Urothelium cell line (cell line): Measurements from ENCODE around the gene WDR76.
"Not testable (repeated sequence)": the region's sequence is repeated elsewhere in the genome, so short reads cannot be mapped to it uniquely, and the experiment has no call there.

Experiments used
- DNase-seq: peaks from one replicate; pipeline ENCODE4 v3.0.0; 2011; ENCODE audit warnings: low spot score, mixed read lengths
- FAIRE-seq: peaks from 2 replicates; lab custom pipeline; 2011; peaks lifted over from hg19 to GRCh38; lab: Jason Lieb, UNC

WDR76 gene

DNA sequence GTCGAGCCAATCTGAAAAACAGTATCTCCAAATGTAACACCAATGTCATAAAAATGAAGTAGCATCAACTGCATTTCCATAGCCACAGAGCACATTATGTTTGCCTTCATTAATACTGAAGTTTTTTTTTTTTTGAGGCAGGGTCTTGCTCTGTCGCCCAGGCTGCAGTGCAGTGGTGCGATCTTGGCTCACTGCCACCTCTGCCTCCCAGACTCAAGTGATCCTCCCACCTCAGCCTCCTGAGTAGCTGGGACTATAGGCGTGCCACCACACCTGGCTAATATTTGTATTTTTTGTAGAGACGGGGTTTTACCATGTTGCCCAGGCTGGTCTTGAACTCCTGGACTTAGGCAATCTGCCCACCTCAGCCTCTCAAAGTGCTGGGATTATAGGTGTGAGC lies 11.7 kb upstream of the WDR76 start:
- not testable (repeated sequence) for FAIRE-seq, DNase-seq

GRCh38 chr15:43821505-43821904 lies 5.3 kb upstream of the WDR76 start:
- no peak for DNase-seq
- no peak for FAIRE-seq

- peak; percentile 97 for DNase-seq
- peak; percentile 77 for FAIRE-seq
These were observed 2.2 kb upstream of the WDR76 start, which contains the start of gene MFAP1 for GRCh38 chr15:43824302-43825246. Gene MFAP1 (minus strand): TSS chr15:43824690. CDS start chr15:43824569, 121 bp downstream.

GRCh38 chr15:43825305-43825704 lies 1.5 kb upstream of the WDR76 start:
- DNase-seq, FAIRE-seq: not testable (repeated sequence)

DNA sequence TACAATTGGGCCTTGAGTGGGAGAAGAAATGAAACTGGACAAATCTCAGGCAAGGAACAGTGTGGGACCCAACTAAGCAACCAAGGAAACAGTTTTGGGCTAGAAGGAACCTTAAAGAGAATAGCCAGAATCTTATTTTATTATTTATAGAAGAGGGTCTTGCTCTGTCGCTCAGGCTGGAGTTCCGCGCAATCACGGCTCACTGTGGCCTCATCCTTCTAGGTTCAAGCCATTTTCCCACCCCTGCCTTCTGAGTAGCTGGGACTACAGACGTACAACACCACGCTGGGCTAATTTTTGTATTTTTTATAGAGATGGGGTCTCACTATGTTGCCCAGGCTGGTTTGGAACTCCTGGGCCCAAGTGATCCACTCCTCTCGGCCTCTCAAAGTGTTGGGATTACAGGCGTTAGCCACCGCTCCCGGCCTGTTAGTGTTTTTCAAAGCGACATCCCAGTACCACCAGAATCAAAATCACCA lies 734 bp upstream of the WDR76 start:
- FAIRE-seq, result no peak
- DNase-seq, result no peak

GRCh38 chr15:43828061-43828657 lies 1.4 kb downstream of the WDR76 start:
- no peak for FAIRE-seq
- no peak for DNase-seq

DNA sequence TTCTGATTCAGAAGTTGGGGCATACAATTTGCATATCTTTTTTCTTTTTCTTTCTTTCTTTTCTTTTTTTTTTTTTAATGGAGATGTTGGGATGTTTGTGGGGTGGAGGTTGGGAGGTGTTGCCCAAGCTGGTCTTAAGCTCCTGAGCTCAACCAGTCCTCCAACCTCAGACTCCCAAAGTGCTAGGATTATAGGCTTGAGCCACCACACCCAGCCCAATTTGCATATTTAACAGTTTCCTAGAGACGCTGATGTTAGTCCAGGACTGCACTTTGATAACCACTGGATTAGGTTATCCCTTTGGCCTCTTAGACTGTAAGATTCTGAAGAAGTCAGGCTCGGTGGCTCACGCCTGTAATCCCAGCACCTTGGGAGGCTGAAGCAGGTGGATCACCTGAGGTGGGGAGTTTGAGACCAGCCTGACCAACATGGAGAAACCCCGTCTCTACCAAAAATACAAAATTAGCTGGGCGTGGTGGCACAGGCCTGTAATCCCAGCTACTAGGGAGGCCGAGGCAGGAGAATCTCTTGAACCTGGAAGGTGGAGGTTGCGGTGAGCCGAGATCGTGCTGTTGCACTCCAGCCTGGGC lies 3.2 kb downstream of the WDR76 start:
- not testable (repeated sequence) for DNase-seq, FAIRE-seq

DNA sequence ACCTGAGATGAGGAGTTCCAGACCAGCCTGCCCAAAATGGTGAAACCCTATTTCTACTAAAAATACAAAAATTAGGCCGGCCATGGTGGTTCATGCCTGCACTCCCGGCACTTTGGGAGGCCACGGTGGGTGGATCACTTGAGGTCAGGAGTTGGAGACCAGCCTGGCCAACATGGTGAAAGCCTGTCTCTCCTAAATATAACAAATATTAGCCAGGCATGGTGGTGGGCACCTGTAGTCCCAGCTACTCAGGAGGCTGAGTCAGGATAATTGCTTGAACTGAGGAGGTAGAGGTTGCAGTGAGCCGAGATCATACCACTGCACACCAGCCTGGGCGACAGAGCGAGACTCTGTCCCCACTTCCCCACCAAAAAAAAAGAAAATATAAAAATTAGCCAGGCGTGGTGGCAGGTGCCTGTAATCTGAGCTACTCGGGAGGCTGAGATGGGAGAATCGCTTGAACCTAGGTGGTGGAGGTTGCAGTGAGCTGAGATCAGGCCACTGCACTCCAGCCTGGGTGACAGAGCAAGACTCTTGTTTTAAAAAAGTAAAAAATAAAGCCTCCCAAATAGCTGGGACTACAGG lies 4.0 kb downstream of the WDR76 start:
- FAIRE-seq, DNase-seq: not testable (repeated sequence)

GRCh38 chr15:43831519-43832052 lies 4.8 kb downstream of the WDR76 start:
- FAIRE-seq, result not testable (repeated sequence)

DNA sequence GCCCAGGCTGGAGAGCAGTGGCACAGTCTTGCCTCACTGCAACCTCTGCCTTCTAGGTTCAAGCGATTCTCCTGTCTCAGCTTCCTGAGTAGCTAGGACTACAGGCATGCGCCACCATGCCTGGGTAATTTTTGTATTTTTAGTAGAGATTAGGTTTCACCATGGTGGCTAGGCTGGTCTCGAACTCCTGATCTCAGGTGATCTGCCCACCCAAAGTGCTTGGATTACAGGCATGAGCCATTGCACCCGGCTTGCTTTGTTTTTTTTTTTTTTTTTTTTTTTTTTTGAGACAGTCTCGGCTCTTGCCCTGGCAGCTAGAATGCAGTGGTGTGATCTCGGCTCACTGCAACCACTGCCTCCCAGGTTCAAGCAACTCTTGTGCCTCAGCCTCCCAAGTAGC lies 5.7 kb downstream of the WDR76 start:
- not testable (repeated sequence) for FAIRE-seq, DNase-seq

More at GRCh38 chr15:43831519-43832052, 4.8 kb downstream of the WDR76 start:
- not testable (repeated sequence) for DNase-seq

DNA sequence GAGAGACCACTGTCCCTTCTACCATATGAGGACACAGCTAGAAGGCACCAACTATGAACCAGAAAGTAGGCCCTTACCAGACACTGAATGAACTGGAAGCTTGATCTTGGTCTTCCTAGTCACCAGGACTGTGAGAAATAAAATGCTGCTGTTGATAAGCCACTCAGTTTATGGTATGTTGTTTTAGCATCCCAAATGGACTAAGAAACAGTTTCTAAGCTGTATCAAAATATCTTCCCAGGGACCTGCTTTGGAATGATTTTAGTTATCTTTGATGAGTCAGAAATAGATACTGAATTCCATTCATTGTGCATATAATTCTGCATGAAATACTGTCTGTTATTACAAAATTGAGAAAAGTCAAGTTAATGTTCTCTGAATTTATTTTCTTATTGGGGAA lies 18.6 kb downstream of the WDR76 start:
- FAIRE-seq, result no peak
- DNase-seq, result no peak

GRCh38 chr15:43851251-43851650 lies 24.4 kb downstream of the WDR76 start:
- FAIRE-seq (no peak), DNase-seq (no peak)

GRCh38 chr15:43852607-43853006 lies 25.8 kb downstream of the WDR76 start:
- no peak for FAIRE-seq

DNA sequence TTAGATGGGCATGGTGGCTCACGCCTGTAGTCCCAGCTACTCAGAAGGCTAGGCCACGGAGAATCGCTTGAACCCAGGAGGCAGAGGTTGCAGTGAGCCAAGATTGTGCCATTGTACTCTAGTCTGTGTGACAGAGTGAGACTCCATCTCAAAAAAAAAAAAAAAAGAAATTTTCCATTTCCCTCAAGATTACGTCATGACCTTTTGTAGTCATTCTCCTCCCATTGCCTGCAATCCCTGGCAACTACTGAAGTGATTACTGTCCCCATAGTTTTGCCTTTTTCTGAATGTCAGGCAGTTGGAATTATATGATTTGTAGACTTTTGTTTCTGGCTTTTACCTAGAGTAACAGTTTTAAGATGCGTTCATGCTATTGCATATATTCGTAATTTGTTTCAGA lies 28.0 kb downstream of the WDR76 start:
- no peak for DNase-seq
- no peak for FAIRE-seq

More at GRCh38 chr15:43852607-43853006, 25.8 kb downstream of the WDR76 start:
- no peak for DNase-seq

DNA sequence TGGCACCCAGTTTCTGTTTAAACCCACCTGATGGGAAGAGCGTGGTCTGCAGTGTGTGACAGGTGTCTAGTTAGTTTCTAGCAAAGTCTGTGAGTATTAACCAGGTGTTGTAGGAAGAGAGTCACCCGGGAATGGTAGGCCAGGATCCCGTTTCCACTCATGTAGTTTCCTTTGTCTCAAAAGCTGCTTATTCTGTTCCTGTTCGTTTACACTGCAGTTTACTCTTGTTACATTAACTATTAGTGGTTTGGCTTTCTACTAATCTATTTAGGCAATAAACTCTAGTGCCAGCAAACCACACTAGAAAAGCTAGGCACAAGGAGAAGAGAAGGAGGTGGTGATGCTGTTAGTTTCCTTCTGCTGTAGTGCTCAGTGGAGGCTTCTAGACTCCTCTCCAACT lies 32.7 kb downstream of the WDR76 start:
- DNase-seq (no peak), FAIRE-seq (no peak)

DNA sequence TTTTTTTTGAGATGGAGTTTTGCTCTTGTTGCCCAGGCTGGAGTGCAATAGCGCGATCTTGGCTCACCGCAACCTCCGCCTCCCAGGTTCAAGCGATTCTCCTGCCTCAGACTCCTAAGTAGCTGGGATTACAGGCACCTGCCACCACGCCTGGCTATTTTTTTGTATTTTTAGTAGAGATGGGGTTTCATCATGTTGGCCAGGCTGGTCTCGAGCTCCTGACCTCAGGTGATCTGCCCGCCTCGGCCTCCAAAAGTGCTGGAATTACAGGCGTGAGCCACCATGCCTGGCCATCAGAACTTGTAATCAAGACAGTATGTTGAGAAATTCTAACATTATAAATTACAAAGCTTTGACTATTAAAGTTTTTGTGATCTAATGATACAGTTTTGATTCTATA lies 39.8 kb downstream of the WDR76 start:
- not testable (repeated sequence) for FAIRE-seq

DNA sequence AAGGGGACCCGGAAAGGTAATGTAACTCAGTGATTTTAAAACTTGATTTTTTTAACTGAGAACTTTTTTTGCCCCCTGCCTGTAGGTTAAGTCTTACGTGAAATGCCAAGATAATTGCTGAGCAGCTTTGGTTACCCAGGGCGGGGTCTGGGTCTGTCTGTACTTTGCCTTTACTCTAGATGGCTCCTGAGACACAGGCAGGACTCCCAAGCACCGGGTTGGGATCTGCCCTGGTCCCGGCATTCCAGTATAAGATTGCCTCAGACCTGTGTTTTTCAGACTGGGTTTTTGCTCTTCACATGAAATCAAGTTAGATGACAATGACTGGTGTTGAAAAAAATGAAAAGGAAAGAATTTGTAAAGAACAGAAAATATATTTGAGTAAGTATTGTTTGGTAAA lies 40.3 kb downstream of the WDR76 start:
- no peak for DNase-seq
- FAIRE-seq, result no peak

More for the DNA sequence above, 39.8 kb downstream of the WDR76 start:
- not testable (repeated sequence) for DNase-seq

GRCh38 chr15:43868406-43868805 lies 41.6 kb downstream of the WDR76 start:
- DNase-seq, result no peak
- no peak for FAIRE-seq

DNA sequence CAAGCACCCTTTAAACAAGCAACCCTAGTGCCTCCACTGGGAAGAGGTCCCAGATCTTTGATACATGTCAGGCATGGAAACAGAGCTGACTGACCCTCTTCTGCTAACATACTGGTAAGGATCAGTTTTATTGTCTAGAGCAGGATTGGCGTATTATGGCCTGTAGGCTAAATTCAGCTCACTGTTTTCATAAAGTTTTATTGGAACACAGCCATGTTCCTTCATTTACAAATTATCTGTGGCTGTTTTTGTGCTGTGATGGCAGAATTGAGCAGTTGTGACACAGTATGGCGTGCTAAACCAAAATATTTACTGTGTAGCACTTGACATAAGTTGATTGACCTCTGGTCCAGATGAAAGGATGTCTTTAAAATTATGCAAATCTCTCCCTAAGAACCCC lies 45.0 kb downstream of the WDR76 start:
- FAIRE-seq (no peak), DNase-seq (no peak)

DNA sequence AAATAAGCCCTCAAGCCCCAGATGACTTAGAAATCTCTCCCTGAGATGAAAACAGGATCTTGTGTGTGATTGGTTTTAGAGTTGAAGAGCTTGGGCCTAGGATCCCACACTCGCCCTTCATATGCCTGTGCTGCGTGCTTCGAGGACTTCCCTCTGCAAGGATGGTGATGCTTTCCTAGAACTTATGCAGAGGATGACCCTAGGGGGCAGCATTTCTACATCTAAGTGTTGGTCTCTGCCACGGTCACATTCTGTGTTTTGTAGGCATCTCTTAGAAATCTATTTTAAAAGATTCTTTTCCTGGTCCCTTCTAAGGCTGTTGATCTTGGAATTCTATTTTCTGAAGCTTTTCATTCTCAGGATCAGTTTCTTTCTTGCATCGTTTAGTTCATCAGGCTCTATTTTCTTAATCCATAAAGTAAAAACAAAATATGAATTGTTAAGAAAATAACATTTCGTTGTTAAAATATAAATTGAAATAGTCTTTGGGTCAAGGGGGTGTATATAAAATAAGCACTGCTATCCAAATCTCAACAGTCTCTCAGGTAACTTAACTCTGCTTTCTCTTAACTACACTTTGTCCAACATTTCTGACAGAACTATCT lies 45.7 kb downstream of the WDR76 start:
- DNase-seq (peak; percentile 52), FAIRE-seq (no peak)
